Tibial nerve (tissue), 4 donors: ENCODE measurements around the gene CUEDC1. TPM values are rescaled to one million over a fixed set of nuclear protein-coding genes. Genes with fewer than 3 reads are reported as not detected.
A peak's percentile ranks its signal among the peaks of the same experiment; 100 is the strongest.

Experiments used
- DNase-seq, 2 donors: peaks; one replicate each; pipeline ENCODE4 v3.0.0-alpha.2; 2019; ENCODE audit warnings: low spot score in 2 of 2
- H3K27ac ChIP-seq, 4 donors: fragments of 200-600 bp; sonication (generic) in 3 of 4; one replicate each; pipeline ENCODE4 v1.5.1; 2017 to 2019; ENCODE audit warnings: mild to moderate bottlenecking in 1 of 4
- H3K27me3 ChIP-seq, 2 donors: fragments of 200-600 bp; sonication (generic) in 1 of 2; one replicate each; pipeline versions ENCODE4 v1.5.1 to v1.6.0; 2017 to 2019
- H3K36me3 ChIP-seq, 3 donors: fragments of 200-600 bp; sonication (generic); one replicate each; pipeline ENCODE4 v1.5.1; 2018 to 2019
- H3K4me1 ChIP-seq, 4 donors: fragments of 200-600 bp; sonication (generic) in 3 of 4; one replicate each; pipeline ENCODE4 v1.5.1; 2017 to 2019
- H3K4me3 ChIP-seq, 4 donors: fragments of 200-600 bp; sonication (generic) in 3 of 4; one replicate each; pipeline ENCODE4 v1.5.1; 2017 to 2019; ENCODE audit warnings: mild to moderate bottlenecking in 1 of 4, moderate library complexity in 1 of 4
- H3K9me3 ChIP-seq, 4 donors: fragments of 200-600 bp; sonication (generic) in 3 of 4; one replicate each; pipeline ENCODE4 v1.5.1; 2017 to 2019
- EP300 ChIP-seq, 2 donors: sonication (generic); formaldehyde crosslinking; IDR thresholded peaks; one replicate each; pipeline ENCODE4 v1.6.1; 2017; ENCODE audit warnings: antibody characterized with exemption in 2 of 2, mild to moderate bottlenecking in 1 of 2
- POLR2A ChIP-seq, 2 donors: fragments of 450-650 bp; IDR thresholded peaks; one replicate each; pipeline ENCODE4 v1.6.1; 2017; ENCODE audit warnings: antibody characterized with exemption in 2 of 2, mild to moderate bottlenecking in 2 of 2, moderate library complexity in 2 of 2
- WGBS, 2 donors: methylation state at CpG; one replicate each; pipeline ENCODE4 v1.1.5; 2018; 5-methylcytosine and 5-hydroxymethylcytosine counted together
- total RNA-seq, 4 donors: library from RNA; depleted of rRNA; stranded (reverse); fragments of >200 nt; gene quantifications; one replicate each; pipeline ENCODE4 v1.1.0, GENCODE V29; 2016
- TF ChIP-seq, protein P1 (sequence below), 5 experiments: fragments of 200-600 bp in 3 of 5; fragments of 450-650 bp in 2 of 5; sonication (generic) in 3 of 5; IDR thresholded peaks; one replicate each; pipeline ENCODE4 v1.5.1; 2016 to 2019; ENCODE audit warnings: antibody characterized with exemption in 5 of 5, mild to moderate bottlenecking in 3 of 5, moderate library complexity in 2 of 5

Gene CUEDC1
- total RNA-seq, 4 donors from 2014 or later: 32.1 to 55.5 (median 38.8) TPM

DNA sequence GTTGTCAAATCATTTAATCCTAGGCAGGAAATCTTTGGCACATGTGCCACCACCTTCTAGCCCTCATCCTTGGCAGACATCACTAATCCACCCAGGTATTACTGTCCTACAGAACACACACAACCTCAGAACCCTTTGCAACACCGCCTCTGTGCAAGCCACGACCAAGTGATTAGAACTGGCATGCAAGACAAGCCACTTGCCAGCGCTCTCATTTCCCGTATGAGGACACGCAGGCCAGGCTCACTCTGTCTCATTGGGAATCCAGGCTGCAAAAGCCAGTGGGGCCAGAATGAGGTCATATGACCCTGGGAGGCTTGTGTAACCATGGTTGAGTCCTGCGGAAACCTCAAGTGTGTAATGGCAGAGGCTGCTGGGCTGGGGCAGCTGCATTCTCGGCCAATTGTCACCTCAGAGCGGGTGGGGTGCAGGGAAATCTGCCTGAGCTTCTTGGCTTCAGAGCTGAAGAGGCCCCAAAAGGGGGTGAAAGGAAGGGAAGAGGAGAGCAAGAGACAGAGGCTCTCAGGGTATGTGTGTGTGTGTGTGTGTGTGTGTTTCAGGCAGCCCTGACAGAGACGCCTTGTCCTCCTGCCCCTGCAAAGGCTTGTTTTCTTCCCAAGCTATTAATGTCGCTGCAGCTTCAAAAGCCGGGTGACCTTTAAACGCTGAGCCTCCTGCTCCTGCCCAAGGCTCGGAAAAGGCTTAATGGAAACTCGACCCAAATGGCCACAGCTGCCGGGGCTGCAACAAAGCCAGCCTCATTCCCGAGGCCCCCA lies 62.2 kb downstream of the CUEDC1 start:
- no peaks in the 10 kb centered on the region for H3K36me3 ChIP-seq

GRCh38 chr17:57892146-57892819 lies 62.9 kb downstream of the CUEDC1 start:
- DNase-seq: peak; percentile 85 to 90
- H3K27ac ChIP-seq: peak overlapping the region; percentile 71 to 96 (median 84)
- H3K4me3 ChIP-seq: no peak overlapping the region
- TF ChIP-seq POLR2A (IDR thresholded peaks at IDR 0.05): no peak
- TF ChIP-seq, protein P1, sequence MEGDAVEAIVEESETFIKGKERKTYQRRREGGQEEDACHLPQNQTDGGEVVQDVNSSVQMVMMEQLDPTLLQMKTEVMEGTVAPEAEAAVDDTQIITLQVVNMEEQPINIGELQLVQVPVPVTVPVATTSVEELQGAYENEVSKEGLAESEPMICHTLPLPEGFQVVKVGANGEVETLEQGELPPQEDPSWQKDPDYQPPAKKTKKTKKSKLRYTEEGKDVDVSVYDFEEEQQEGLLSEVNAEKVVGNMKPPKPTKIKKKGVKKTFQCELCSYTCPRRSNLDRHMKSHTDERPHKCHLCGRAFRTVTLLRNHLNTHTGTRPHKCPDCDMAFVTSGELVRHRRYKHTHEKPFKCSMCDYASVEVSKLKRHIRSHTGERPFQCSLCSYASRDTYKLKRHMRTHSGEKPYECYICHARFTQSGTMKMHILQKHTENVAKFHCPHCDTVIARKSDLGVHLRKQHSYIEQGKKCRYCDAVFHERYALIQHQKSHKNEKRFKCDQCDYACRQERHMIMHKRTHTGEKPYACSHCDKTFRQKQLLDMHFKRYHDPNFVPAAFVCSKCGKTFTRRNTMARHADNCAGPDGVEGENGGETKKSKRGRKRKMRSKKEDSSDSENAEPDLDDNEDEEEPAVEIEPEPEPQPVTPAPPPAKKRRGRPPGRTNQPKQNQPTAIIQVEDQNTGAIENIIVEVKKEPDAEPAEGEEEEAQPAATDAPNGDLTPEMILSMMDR (IDR thresholded peaks at IDR 0.05): peak; percentile 96 to 98 (median 97)
- H3K27me3 ChIP-seq: no peaks in the 10 kb centered on the region
- H3K4me1 ChIP-seq: peaks cover 0 to 87% (median 55%) of the 10 kb centered on the region in 4 donors
- 41% methylated on average over 6 of the region's 6 CpGs for WGBS, 2 donors
- no peaks in the 10 kb centered on the region for H3K36me3 ChIP-seq
- no peaks in the 10 kb centered on the region for H3K9me3 ChIP-seq

More for the DNA sequence above, 62.2 kb downstream of the CUEDC1 start:
- H3K4me1 ChIP-seq: peaks cover 0 to 95% (median 59%) of the 10 kb centered on the region in 4 donors
- H3K9me3 ChIP-seq: no peaks in the 10 kb centered on the region
- 10 to 14% methylated on average over 14 to 15 of the region's 16 CpGs for WGBS, 2 donors
- TF ChIP-seq POLR2A (IDR thresholded peaks at IDR 0.05) (no peak), EP300 (IDR thresholded peaks at IDR 0.05) (peak in 1 of 2 donors; percentile 95)
- TF ChIP-seq, protein P1 (IDR thresholded peaks at IDR 0.05): peak in 1 of 5 experiments; percentile 8
- H3K27me3 ChIP-seq: no peaks in the 10 kb centered on the region
- DNase-seq: peak; percentile 83 to 94
- peak overlapping the region in 3 of 4 donors; percentile 16 to 27 (median 25) for H3K4me3 ChIP-seq
- peak overlapping the region; percentile 71 to 96 (median 84) for H3K27ac ChIP-seq

DNA sequence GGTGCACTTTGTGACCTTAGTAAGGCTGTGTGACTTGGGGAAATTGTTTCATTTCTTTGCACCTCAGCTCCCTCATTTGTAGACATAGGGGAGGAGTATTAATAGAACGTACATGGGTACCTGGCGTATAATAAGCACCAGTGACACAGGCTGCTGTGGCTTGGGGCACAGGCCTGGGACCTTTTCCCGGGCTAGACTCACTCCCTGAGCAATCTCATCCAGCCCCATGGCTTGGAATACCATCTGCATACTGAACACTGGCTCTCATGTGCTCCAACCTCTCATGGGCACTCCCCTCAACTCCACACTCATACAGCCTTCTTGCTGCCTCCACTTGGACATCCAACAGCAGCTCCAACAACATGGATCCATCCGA lies 64.4 kb downstream of the CUEDC1 start:
- 84 to 85% methylated on average over 4 of the region's 4 CpGs for WGBS, 2 donors
- no peak for DNase-seq
- peaks cover 0 to 78% (median 53%) of the 10 kb centered on the region in 4 donors for H3K4me1 ChIP-seq

GRCh38 chr17:57889892-57890856 lies 65.0 kb downstream of the CUEDC1 start:
- TF ChIP-seq POLR2A (IDR thresholded peaks at IDR 0.05): no peak
- TF ChIP-seq, protein P1 (IDR thresholded peaks at IDR 0.05): peak in 1 of 5 experiments; percentile 6
- no peak for DNase-seq
- no peak overlapping the region for H3K4me3 ChIP-seq
- peaks cover 0 to 71% (median 47%) of the 10 kb centered on the region in 4 donors for H3K4me1 ChIP-seq
- no peaks in the 10 kb centered on the region for H3K27me3 ChIP-seq
- 56 to 72% methylated on average over 6 to 10 of the region's 11 CpGs for WGBS, 2 donors
- peaks cover 0 to 10% (median 0%) of the 10 kb centered on the region in 3 donors for H3K36me3 ChIP-seq
- H3K27ac ChIP-seq: peak overlapping the region; percentile 26 to 96 (median 73)
- no peaks in the 10 kb centered on the region for H3K9me3 ChIP-seq

More for the DNA sequence above, 64.4 kb downstream of the CUEDC1 start:
- Histone ChIP-seq H3K36me3 (peaks cover 0 to 4% (median 0%) of the 10 kb centered on the region in 3 donors), H3K9me3 (no peaks in the 10 kb centered on the region), H3K4me3 (no peak overlapping the region), H3K27ac (peak overlapping the region in 3 of 4 donors; percentile 26 to 96 (median 83)), H3K27me3 (no peaks in the 10 kb centered on the region)
- no peak for TF ChIP-seq EP300 (IDR thresholded peaks at IDR 0.05)
- TF ChIP-seq, protein P1 (IDR thresholded peaks at IDR 0.05): no peak
- TF ChIP-seq POLR2A (IDR thresholded peaks at IDR 0.05): no peak
